Fibroblast of villous mesenchyme (primary cell): ENCODE results near the gene NET1. TPM values are rescaled to one million over a fixed set of nuclear protein-coding genes. Genes with fewer than 3 reads are reported as not detected.

Experiments used
- DNase-seq: peaks from one replicate; pipeline ENCODE4 v3.0.0-alpha.2; 2010; ENCODE audit warnings: low read depth
- H3K4me3 ChIP-seq: 2 replicates; pipeline ENCODE4 v1.5.1; 2011; ENCODE audit warnings: low read depth, mild to moderate bottlenecking, low read length
- CTCF ChIP-seq: IDR thresholded peaks from 2 replicates; pipeline ENCODE4 v1.5.1; 2012; ENCODE audit warnings: low read depth, mild to moderate bottlenecking, low read length; ENCODE audit not compliant: insufficient read depth
- total RNA-seq: library from RNA; depleted of rRNA; stranded (reverse); fragments of >200 nt; gene quantifications from 2 replicates; pipeline ENCODE4 v1.2.3, GENCODE V29; 2012

The NET1 gene
- total RNA-seq, 1 donor: 23.3 TPM

- no peak for TF ChIP-seq CTCF
- no peak overlapping the region for H3K4me3 ChIP-seq
- no peak for DNase-seq
These were observed 27.1 kb upstream of the NET1 start for GRCh38 chr10:5385224-5385623.

- TF ChIP-seq CTCF: no peak
- H3K4me3 ChIP-seq: no peak overlapping the region
- DNase-seq: no peak
These were observed 25.2 kb upstream of the NET1 start for GRCh38 chr10:5387169-5387568.

GRCh38 chr10:5390607-5391205 is 21.7 kb upstream of the NET1 start:
- no peak for TF ChIP-seq CTCF
- no peak for DNase-seq
- H3K4me3 ChIP-seq: no peak overlapping the region

- TF ChIP-seq CTCF: no peak
- H3K4me3 ChIP-seq: no peak overlapping the region
- DNase-seq: no peak
These were observed 20.6 kb upstream of the NET1 start for GRCh38 chr10:5391790-5392189.

- no peak for DNase-seq
- H3K4me3 ChIP-seq: no peak overlapping the region
- TF ChIP-seq CTCF: no peak
These were observed 18.8 kb upstream of the NET1 start for GRCh38 chr10:5393529-5393928.

GRCh38 chr10:5395168-5395567 is 17.2 kb upstream of the NET1 start:
- DNase-seq: no peak
- no peak for TF ChIP-seq CTCF

More at GRCh38 chr10:5395168-5395567, 17.2 kb upstream of the NET1 start:
- no peak overlapping the region for H3K4me3 ChIP-seq
